GM23338 (cell line): ENCODE results near the gene AIG1. TPM values are rescaled to one million over a fixed set of nuclear protein-coding genes. Genes with fewer than 3 reads are reported as not detected.

Experiments used
- ATAC-seq: fragments of 200-7000 bp; cut with Tn5 transposase; 3 replicates; pipeline ENCODE4 v1.9.1; 2020
- DNase-seq: peaks from one replicate; pipeline ENCODE4 v3.0.0-alpha.2; 2015; ENCODE audit warnings: low spot score
- H2AFZ ChIP-seq: fragments of 200-600 bp; sonication (generic); 2 replicates; pipeline ENCODE4 v1.8.0; 2016; ENCODE audit warnings: antibody characterized with exemption, mild to moderate bottlenecking, moderate library complexity
- H3F3A ChIP-seq: fragments of 200-600 bp; sonication (generic); replicated peaks from 2 replicates; pipeline ENCODE4 v1.8.0; 2017; ENCODE audit warnings: antibody characterized with exemption, mixed run types, low read depth
- H3K27ac ChIP-seq: fragments of 200-600 bp; sonication (generic); 2 replicates; pipeline ENCODE4 v1.6.1; 2016; ENCODE audit warnings: low read depth
- H3K27me3 ChIP-seq: fragments of 200-600 bp; sonication (generic); 2 replicates; pipeline ENCODE4 v1.8.0; 2016; ENCODE audit warnings: mild to moderate bottlenecking, mixed run types, moderate library complexity; ENCODE audit not compliant: insufficient read depth
- H3K36me3 ChIP-seq: fragments of 200-600 bp; sonication (generic); 2 replicates; pipeline ENCODE4 v1.8.0; 2016; ENCODE audit warnings: mild to moderate bottlenecking; ENCODE audit not compliant: insufficient read depth
- H3K4me1 ChIP-seq: fragments of 200-600 bp; sonication (generic); 2 replicates; pipeline ENCODE4 v1.8.0; 2016; ENCODE audit warnings: mild to moderate bottlenecking, moderate library complexity; ENCODE audit not compliant: insufficient read depth
- H3K4me2 ChIP-seq: fragments of 200-600 bp; sonication (generic); 2 replicates; pipeline ENCODE4 v1.7.1; 2017; ENCODE audit warnings: mixed run types
- H3K4me3 ChIP-seq: fragments of 200-600 bp; sonication (generic); 2 replicates; pipeline ENCODE4 v1.6.1; 2016; ENCODE audit warnings: mixed run types
- H3K79me2 ChIP-seq: fragments of 200-600 bp; sonication (generic); replicated peaks from 2 replicates; pipeline ENCODE4 v1.8.0; 2017; ENCODE audit warnings: mild to moderate bottlenecking; ENCODE audit not compliant: insufficient read depth
- H3K9me2 ChIP-seq: fragments of 200-600 bp; sonication (generic); 2 replicates; pipeline ENCODE4 v1.8.0; 2017; ENCODE audit not compliant: insufficient read depth
- H4K20me1 ChIP-seq: fragments of 200-600 bp; sonication (generic); replicated peaks from 2 replicates; pipeline ENCODE4 v1.8.0; 2017; ENCODE audit warnings: mild to moderate bottlenecking; ENCODE audit not compliant: insufficient read depth
- H3K27ac Mint-ChIP-seq: 2 replicates; pipeline ENCODE4 v1.8.0; 2020; ENCODE audit warnings: inconsistent platforms, mild to moderate bottlenecking, moderate library complexity, mixed read lengths
- H3K27me3 Mint-ChIP-seq: 3 replicates; pipeline ENCODE4 v1.8.0; 2022; ENCODE audit warnings: low read depth, mild to moderate bottlenecking, moderate library complexity, mixed read lengths, inconsistent platforms; ENCODE audit not compliant: insufficient read depth, poor library complexity
- H3K36me3 Mint-ChIP-seq: 3 replicates; pipeline ENCODE4 v1.8.0; 2021; ENCODE audit warnings: low read depth, mild to moderate bottlenecking, inconsistent platforms, moderate library complexity, mixed read lengths
- H3K4me1 Mint-ChIP-seq: 3 replicates; pipeline ENCODE4 v1.8.0; 2020; ENCODE audit warnings: mild to moderate bottlenecking, inconsistent platforms, mixed read lengths
- H3K4me3 Mint-ChIP-seq: 3 replicates; pipeline ENCODE4 v1.8.0; 2021; ENCODE audit warnings: moderate library complexity, mild to moderate bottlenecking, inconsistent platforms, mixed read lengths
- H3K9me3 Mint-ChIP-seq: 3 replicates; pipeline ENCODE4 v1.8.0; 2020; ENCODE audit warnings: moderate library complexity, mild to moderate bottlenecking, inconsistent platforms, mixed read lengths
- CREB1 ChIP-seq: fragments of 250-450 bp; sonication (Bioruptor Pico); IDR thresholded peaks from 2 replicates; pipeline ENCODE4 v1.5.0; 2020; ENCODE audit warnings: low read depth, mild to moderate bottlenecking, moderate library complexity
- EZH2 ChIP-seq: fragments of 200-600 bp; sonication (generic); IDR thresholded peaks from one replicate; pipeline ENCODE4 v1.8.0; 2017; ENCODE audit warnings: antibody characterized with exemption, mild to moderate bottlenecking, low read depth; ENCODE audit not compliant: unreplicated experiment
- EZH2phosphoT487 ChIP-seq: fragments of 200-600 bp; sonication (generic); IDR thresholded peaks from one replicate; pipeline ENCODE4 v1.8.1; 2018; ENCODE audit warnings: antibody characterized with exemption; ENCODE audit not compliant: unreplicated experiment
- JUNB ChIP-seq: IDR thresholded peaks from one replicate; pipeline ENCODE4 v1.6.1; 2016; ENCODE audit warnings: antibody characterized with exemption; ENCODE audit not compliant: unreplicated experiment
- NANOG ChIP-seq: IDR thresholded peaks from 2 replicates; pipeline ENCODE4 v1.6.1; 2016; ENCODE audit warnings: antibody characterized with exemption, borderline replicate concordance
- POLR2AphosphoS5 ChIP-seq: IDR thresholded peaks from 2 replicates; pipeline ENCODE4 v1.6.1; 2016; ENCODE audit warnings: antibody characterized with exemption, low read depth
- STAT1 ChIP-seq: IDR thresholded peaks from one replicate; pipeline ENCODE4 v1.6.1; 2016; ENCODE audit warnings: antibody characterized with exemption; ENCODE audit not compliant: unreplicated experiment
- ZNF114 ChIP-seq: fragments of 250-450 bp; sonication (Bioruptor Pico); IDR thresholded peaks from 2 replicates; pipeline ENCODE4 v1.5.0; 2020; ENCODE audit warnings: mild to moderate bottlenecking, moderate library complexity
- ZNF331 ChIP-seq: fragments of 250-450 bp; sonication (Bioruptor Pico); IDR thresholded peaks from 2 replicates; pipeline ENCODE4 v1.5.0; 2020; ENCODE audit warnings: low read depth, mild to moderate bottlenecking, moderate library complexity
- polyA plus RNA-seq: library from polyadenylated mRNA; unstranded; fragments of >200 nt; fragmentation: Nextera tagmentation; extraction: Ambion mirVana; gene quantifications from 2 replicates; pipeline ENCODE4 v1.2.1, GENCODE V29; 2016
- total RNA-seq: library from RNA; depleted of rRNA; stranded (reverse); fragments of >200 nt; shearing (Covaris generic); gene quantifications from 2 replicates; pipeline ENCODE4 v1.2.3, GENCODE V29; 2014
- TF ChIP-seq, protein P1 (sequence below): IDR thresholded peaks from 2 replicates; pipeline ENCODE4 v1.6.1; 2016; ENCODE audit warnings: antibody characterized with exemption
- TF ChIP-seq, protein P2 (sequence below): fragments of 250-450 bp; sonication (Bioruptor Pico); IDR thresholded peaks from 2 replicates; pipeline ENCODE4 v1.5.0; 2020; ENCODE audit warnings: mild to moderate bottlenecking, moderate library complexity
- TF ChIP-seq, protein P3 (sequence below): IDR thresholded peaks from one replicate; pipeline ENCODE4 v1.6.1; 2018; ENCODE audit warnings: antibody characterized with exemption; ENCODE audit not compliant: unreplicated experiment
- TF ChIP-seq, protein P4 (sequence below), 2 experiments: fragments of 200-600 bp in 1 of 2; sonication (generic) in 1 of 2; conservative IDR thresholded peaks; 2 replicates each; pipeline versions ENCODE4 v1.5.1 to v1.6.1; 2016 to 2017; ENCODE audit warnings: antibody characterized with exemption in 2 of 2, low read depth in 2 of 2, mild to moderate bottlenecking in 2 of 2, moderate library complexity in 1 of 2

The AIG1 gene
- total and polyA plus RNA-seq, 2 experiments from 2014 or later: 65.2 to 88.4 TPM

DNA sequence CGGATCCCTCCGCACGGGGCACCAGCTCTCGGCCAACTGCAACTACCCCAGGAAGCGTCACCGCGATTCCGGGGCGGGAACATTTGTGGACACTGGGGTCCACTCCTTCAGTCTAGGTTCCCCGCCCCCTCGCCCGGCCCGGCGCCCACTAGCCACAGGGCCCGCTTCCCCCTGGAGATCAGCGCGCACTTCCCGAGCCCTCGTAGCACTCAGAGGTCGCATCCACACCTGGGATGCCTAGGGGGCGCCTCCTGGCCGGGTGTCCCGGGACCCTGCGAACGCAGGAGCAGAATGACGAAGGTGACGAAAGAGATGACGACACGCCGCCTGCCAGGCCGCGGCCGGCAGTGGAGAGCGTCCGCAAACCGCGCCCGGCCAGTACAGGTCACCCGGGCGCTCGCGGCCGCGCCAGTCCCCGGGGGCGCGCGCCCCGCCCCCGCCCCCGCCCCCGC is 309 bp upstream of the AIG1 start:
- peaks cover 20% of the 10 kb centered on the region for H3K79me2 ChIP-seq
- H3K36me3 ChIP-seq: no peaks in the 10 kb centered on the region
- H3K9me3 Mint-ChIP-seq: no peaks in the 10 kb centered on the region
- H3K27me3 Mint-ChIP-seq: peaks cover 4% of the 10 kb centered on the region
- DNase-seq: peak; percentile 93
- no peaks in the 10 kb centered on the region for H3F3A ChIP-seq
- TF ChIP-seq EZH2phosphoT487 (no peak), POLR2AphosphoS5 (peak; percentile 41), NANOG (no peak), JUNB (no peak), EZH2 (no peak), CREB1 (peak; percentile 98), ZNF331 (CRISPR knock-in tag) (no peak; the same call in 1 of the 2 replicates), ZNF114 (CRISPR knock-in tag) (no peak), STAT1 (no peak)
- TF ChIP-seq, protein P1, sequence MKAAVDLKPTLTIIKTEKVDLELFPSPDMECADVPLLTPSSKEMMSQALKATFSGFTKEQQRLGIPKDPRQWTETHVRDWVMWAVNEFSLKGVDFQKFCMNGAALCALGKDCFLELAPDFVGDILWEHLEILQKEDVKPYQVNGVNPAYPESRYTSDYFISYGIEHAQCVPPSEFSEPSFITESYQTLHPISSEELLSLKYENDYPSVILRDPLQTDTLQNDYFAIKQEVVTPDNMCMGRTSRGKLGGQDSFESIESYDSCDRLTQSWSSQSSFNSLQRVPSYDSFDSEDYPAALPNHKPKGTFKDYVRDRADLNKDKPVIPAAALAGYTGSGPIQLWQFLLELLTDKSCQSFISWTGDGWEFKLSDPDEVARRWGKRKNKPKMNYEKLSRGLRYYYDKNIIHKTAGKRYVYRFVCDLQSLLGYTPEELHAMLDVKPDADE: no peak
- TF ChIP-seq, protein P2, sequence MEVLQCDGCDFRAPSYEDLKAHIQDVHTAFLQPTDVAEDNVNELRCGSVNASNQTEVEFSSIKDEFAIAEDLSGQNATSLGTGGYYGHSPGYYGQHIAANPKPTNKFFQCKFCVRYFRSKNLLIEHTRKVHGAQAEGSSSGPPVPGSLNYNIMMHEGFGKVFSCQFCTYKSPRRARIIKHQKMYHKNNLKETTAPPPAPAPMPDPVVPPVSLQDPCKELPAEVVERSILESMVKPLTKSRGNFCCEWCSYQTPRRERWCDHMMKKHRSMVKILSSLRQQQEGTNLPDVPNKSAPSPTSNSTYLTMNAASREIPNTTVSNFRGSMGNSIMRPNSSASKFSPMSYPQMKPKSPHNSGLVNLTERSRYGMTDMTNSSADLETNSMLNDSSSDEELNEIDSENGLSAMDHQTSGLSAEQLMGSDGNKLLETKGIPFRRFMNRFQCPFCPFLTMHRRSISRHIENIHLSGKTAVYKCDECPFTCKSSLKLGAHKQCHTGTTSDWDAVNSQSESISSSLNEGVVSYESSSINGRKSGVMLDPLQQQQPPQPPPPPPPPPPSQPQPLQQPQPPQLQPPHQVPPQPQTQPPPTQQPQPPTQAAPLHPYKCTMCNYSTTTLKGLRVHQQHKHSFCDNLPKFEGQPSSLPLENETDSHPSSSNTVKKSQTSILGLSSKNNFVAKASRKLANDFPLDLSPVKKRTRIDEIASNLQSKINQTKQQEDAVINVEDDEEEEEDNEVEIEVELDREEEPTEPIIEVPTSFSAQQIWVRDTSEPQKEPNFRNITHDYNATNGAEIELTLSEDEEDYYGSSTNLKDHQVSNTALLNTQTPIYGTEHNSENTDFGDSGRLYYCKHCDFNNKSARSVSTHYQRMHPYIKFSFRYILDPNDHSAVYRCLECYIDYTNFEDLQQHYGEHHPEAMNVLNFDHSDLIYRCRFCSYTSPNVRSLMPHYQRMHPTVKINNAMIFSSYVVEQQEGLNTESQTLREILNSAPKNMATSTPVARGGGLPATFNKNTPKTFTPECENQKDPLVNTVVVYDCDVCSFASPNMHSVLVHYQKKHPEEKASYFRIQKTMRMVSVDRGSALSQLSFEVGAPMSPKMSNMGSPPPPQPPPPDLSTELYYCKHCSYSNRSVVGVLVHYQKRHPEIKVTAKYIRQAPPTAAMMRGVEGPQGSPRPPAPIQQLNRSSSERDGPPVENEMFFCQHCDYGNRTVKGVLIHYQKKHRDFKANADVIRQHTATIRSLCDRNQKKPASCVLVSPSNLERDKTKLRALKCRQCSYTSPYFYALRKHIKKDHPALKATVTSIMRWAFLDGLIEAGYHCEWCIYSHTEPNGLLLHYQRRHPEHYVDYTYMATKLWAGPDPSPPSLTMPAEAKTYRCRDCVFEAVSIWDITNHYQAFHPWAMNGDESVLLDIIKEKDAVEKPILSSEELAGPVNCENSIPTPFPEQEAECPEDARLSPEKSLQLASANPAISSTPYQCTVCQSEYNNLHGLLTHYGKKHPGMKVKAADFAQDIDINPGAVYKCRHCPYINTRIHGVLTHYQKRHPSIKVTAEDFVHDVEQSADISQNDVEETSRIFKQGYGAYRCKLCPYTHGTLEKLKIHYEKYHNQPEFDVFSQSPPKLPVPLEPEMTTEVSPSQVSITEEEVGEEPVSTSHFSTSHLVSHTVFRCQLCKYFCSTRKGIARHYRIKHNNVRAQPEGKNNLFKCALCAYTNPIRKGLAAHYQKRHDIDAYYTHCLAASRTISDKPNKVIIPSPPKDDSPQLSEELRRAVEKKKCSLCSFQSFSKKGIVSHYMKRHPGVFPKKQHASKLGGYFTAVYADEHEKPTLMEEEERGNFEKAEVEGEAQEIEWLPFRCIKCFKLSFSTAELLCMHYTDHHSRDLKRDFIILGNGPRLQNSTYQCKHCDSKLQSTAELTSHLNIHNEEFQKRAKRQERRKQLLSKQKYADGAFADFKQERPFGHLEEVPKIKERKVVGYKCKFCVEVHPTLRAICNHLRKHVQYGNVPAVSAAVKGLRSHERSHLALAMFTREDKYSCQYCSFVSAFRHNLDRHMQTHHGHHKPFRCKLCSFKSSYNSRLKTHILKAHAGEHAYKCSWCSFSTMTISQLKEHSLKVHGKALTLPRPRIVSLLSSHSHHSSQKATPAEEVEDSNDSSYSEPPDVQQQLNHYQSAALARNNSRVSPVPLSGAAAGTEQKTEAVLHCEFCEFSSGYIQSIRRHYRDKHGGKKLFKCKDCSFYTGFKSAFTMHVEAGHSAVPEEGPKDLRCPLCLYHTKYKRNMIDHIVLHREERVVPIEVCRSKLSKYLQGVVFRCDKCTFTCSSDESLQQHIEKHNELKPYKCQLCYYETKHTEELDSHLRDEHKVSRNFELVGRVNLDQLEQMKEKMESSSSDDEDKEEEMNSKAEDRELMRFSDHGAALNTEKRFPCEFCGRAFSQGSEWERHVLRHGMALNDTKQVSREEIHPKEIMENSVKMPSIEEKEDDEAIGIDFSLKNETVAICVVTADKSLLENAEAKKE (CRISPR knock-in tag): no peak
- TF ChIP-seq, protein P3, sequence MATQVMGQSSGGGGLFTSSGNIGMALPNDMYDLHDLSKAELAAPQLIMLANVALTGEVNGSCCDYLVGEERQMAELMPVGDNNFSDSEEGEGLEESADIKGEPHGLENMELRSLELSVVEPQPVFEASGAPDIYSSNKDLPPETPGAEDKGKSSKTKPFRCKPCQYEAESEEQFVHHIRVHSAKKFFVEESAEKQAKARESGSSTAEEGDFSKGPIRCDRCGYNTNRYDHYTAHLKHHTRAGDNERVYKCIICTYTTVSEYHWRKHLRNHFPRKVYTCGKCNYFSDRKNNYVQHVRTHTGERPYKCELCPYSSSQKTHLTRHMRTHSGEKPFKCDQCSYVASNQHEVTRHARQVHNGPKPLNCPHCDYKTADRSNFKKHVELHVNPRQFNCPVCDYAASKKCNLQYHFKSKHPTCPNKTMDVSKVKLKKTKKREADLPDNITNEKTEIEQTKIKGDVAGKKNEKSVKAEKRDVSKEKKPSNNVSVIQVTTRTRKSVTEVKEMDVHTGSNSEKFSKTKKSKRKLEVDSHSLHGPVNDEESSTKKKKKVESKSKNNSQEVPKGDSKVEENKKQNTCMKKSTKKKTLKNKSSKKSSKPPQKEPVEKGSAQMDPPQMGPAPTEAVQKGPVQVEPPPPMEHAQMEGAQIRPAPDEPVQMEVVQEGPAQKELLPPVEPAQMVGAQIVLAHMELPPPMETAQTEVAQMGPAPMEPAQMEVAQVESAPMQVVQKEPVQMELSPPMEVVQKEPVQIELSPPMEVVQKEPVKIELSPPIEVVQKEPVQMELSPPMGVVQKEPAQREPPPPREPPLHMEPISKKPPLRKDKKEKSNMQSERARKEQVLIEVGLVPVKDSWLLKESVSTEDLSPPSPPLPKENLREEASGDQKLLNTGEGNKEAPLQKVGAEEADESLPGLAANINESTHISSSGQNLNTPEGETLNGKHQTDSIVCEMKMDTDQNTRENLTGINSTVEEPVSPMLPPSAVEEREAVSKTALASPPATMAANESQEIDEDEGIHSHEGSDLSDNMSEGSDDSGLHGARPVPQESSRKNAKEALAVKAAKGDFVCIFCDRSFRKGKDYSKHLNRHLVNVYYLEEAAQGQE: no peak
- TF ChIP-seq, protein P4, sequence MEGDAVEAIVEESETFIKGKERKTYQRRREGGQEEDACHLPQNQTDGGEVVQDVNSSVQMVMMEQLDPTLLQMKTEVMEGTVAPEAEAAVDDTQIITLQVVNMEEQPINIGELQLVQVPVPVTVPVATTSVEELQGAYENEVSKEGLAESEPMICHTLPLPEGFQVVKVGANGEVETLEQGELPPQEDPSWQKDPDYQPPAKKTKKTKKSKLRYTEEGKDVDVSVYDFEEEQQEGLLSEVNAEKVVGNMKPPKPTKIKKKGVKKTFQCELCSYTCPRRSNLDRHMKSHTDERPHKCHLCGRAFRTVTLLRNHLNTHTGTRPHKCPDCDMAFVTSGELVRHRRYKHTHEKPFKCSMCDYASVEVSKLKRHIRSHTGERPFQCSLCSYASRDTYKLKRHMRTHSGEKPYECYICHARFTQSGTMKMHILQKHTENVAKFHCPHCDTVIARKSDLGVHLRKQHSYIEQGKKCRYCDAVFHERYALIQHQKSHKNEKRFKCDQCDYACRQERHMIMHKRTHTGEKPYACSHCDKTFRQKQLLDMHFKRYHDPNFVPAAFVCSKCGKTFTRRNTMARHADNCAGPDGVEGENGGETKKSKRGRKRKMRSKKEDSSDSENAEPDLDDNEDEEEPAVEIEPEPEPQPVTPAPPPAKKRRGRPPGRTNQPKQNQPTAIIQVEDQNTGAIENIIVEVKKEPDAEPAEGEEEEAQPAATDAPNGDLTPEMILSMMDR (conservative IDR thresholded peaks at IDR 0.05; ENCODE audit: low read depth in 2 of 2): peak in 1 of 2 experiments; percentile 59; a peak in 3 of 4 replicates
- H3K4me1 ChIP-seq: peaks cover 49% of the 10 kb centered on the region
- peaks cover 64% of the 10 kb centered on the region for H3K4me1 Mint-ChIP-seq
- peak overlapping the region; percentile 76 for H3K4me2 ChIP-seq
- peak overlapping the region; percentile 98 for H3K27ac Mint-ChIP-seq
- H3K4me3 ChIP-seq: peak overlapping the region; percentile 51
- peak; percentile 83 for ATAC-seq
- no peaks in the 10 kb centered on the region for H3K9me2 ChIP-seq
- 0 out of 2 replicates have a peak overlapping the region, but pooled peaks have one; percentile 15 for H2AFZ ChIP-seq
- no peaks in the 10 kb centered on the region for H3K27me3 ChIP-seq
- 0 out of 3 replicates have a peak, but pooled peaks cover 3% of the 10 kb centered on the region for H3K36me3 Mint-ChIP-seq
- H4K20me1 ChIP-seq: no peaks in the 10 kb centered on the region
- peak overlapping the region; percentile 36 for H3K27ac ChIP-seq
- H3K4me3 Mint-ChIP-seq: peak overlapping the region; percentile 92
